Measurements from ENCODE around the gene NOP10.

Gene NOP10

DNA sequence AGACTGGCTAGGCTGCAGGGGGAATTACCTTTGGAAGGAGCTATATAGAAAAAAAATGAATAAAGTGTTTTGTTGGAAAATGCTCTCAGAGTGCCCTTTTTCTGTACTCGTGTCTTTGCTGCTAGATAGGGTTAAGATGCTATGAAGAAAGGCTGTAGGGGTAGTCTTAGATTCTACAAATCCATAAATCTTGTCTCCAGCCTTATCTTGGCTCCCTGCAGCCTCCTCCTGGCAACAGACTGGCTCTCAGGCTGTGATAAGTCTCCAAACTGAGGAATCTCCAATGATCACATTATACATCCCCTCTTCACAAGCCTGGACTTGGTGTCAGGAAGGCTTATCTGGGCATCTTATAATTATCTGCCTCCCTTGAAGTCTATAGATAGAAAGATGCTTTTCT, 14.7 kb upstream of the NOP10 start:
- TF ChIP-seq SIN3A (IDR thresholded peaks at IDR 0.05; ENCODE audit: borderline replicate concordance, insufficient read depth, low read length) (no peak), POLR2AphosphoS5 (IDR thresholded peaks at IDR 0.05; ENCODE audit: low read depth, low read length) (no peak), FOXP2 (optimal IDR thresholded peaks at IDR 0.05; ENCODE audit: borderline replicate concordance, extremely low read depth, extremely low read length, insufficient read depth) (no peak)
- TF ChIP-seq, protein P1, sequence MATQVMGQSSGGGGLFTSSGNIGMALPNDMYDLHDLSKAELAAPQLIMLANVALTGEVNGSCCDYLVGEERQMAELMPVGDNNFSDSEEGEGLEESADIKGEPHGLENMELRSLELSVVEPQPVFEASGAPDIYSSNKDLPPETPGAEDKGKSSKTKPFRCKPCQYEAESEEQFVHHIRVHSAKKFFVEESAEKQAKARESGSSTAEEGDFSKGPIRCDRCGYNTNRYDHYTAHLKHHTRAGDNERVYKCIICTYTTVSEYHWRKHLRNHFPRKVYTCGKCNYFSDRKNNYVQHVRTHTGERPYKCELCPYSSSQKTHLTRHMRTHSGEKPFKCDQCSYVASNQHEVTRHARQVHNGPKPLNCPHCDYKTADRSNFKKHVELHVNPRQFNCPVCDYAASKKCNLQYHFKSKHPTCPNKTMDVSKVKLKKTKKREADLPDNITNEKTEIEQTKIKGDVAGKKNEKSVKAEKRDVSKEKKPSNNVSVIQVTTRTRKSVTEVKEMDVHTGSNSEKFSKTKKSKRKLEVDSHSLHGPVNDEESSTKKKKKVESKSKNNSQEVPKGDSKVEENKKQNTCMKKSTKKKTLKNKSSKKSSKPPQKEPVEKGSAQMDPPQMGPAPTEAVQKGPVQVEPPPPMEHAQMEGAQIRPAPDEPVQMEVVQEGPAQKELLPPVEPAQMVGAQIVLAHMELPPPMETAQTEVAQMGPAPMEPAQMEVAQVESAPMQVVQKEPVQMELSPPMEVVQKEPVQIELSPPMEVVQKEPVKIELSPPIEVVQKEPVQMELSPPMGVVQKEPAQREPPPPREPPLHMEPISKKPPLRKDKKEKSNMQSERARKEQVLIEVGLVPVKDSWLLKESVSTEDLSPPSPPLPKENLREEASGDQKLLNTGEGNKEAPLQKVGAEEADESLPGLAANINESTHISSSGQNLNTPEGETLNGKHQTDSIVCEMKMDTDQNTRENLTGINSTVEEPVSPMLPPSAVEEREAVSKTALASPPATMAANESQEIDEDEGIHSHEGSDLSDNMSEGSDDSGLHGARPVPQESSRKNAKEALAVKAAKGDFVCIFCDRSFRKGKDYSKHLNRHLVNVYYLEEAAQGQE (IDR thresholded peaks at IDR 0.05; ENCODE audit: insufficient read depth in 1 of 2, low read depth in 2 of 2, low read length in 2 of 2) = no peak

DNA sequence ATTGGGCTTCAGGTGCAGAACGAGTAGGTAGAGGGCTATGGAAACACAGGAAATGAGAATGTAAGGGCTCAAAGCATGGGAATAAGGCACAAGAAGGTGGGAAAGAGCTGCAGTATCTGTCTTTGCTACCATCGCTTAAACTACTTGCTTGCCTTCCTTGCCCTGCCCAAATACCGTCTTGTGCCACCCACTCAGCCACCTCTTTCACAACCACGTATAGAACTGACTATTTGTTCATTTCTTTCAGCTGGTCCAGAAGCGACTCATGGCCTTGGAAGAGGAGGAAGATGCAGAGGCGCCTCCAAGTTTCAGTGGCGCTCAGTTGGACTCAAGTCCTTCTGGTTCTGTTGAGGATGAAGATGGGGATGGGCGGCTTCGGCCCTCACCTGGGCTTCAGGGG, 12.3 kb upstream of the NOP10 start:
- no peak for TF ChIP-seq FOXP2 (optimal IDR thresholded peaks at IDR 0.05; ENCODE audit: borderline replicate concordance, extremely low read depth, extremely low read length, insufficient read depth)
- no peak for TF ChIP-seq SIN3A (IDR thresholded peaks at IDR 0.05; ENCODE audit: borderline replicate concordance, insufficient read depth, low read length)
- TF ChIP-seq, protein P1 (IDR thresholded peaks at IDR 0.05; ENCODE audit: insufficient read depth in 1 of 2, low read depth in 2 of 2, low read length in 2 of 2) = no peak
- TF ChIP-seq TAF1 (IDR thresholded peaks at IDR 0.05; ENCODE audit: borderline replicate concordance, insufficient read depth, low read length) = no peak
- TF ChIP-seq POLR2AphosphoS5 (IDR thresholded peaks at IDR 0.05; ENCODE audit: low read depth, low read length) = no peak

DNA sequence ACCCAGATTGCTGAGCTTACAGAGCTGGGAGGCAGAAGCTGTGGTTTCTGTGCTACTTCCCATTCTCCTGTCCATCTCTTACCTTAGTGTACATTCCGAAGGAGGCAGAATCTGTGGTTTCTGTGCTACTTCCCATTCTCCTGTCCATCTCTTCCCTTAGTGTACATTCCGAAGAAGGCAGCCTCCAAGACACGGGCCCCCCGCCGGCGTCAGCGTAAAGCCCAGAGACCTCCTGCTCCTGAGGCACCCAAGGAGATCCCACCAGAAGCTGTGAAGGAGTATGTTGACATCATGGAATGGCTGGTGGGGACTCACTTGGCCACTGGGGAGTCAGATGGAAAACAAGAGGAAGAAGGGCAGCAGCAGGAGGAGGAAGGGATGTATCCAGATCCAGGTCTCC, 11.3 kb upstream of the NOP10 start:
- TF ChIP-seq, protein P1 (IDR thresholded peaks at IDR 0.05; ENCODE audit: insufficient read depth in 1 of 2, low read depth in 2 of 2, low read length in 2 of 2) = no peak

DNA sequence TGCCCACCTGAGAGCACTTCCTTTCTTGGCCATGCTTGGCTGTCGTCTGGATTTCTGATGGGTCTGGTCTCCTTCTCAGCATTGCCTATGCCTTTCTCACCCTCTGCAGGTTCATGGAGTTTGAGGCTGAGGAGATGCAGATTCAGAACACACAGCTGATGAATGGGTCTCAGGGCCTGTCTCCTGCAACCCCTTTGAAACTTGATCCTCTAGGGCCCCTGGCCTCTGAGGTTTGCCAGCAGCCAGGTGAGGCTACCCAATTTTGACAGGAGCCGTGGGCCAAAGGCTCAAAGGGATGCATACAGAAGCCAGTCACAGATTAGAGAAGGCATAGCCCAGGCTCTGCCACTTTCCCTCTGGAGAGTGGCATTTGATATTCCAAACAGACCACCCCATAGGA, 10.7 kb upstream of the NOP10 start:
- TF ChIP-seq FOXP2 (optimal IDR thresholded peaks at IDR 0.05; ENCODE audit: borderline replicate concordance, extremely low read depth, extremely low read length, insufficient read depth) (no peak), TAF1 (IDR thresholded peaks at IDR 0.05; ENCODE audit: borderline replicate concordance, insufficient read depth, low read length) (no peak), SIN3A (IDR thresholded peaks at IDR 0.05; ENCODE audit: borderline replicate concordance, insufficient read depth, low read length) (no peak), POLR2AphosphoS5 (IDR thresholded peaks at IDR 0.05; ENCODE audit: low read depth, low read length) (no peak)
- TF ChIP-seq, protein P1 (IDR thresholded peaks at IDR 0.05; ENCODE audit: insufficient read depth in 1 of 2, low read depth in 2 of 2, low read length in 2 of 2) = no peak

DNA sequence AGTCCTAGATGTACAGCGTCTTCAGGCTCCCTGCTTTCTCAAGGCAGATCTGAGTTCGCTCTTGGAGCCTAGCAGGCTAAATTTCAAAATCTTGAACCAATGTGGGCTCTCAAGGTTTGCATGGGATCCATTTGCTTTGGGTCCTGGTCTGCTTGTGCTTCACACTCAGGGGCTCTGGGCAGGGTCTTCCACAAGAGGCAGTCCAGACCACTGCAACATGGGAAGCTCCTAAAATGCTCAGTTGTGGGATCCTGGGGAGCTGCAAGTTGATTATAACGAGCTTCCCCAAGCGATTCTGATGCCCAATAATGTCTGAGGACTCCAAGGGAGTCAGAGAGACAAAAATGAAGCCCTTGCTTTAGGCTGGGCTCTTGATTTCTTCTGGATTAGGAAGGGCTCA, 6.8 kb upstream of the NOP10 start:
- TF ChIP-seq TAF1 (IDR thresholded peaks at IDR 0.05; ENCODE audit: borderline replicate concordance, insufficient read depth, low read length) (no peak), POLR2AphosphoS5 (IDR thresholded peaks at IDR 0.05; ENCODE audit: low read depth, low read length) (no peak), SIN3A (IDR thresholded peaks at IDR 0.05; ENCODE audit: borderline replicate concordance, insufficient read depth, low read length) (no peak), FOXP2 (optimal IDR thresholded peaks at IDR 0.05; ENCODE audit: borderline replicate concordance, extremely low read depth, extremely low read length, insufficient read depth) (no peak)
- TF ChIP-seq, protein P1 (IDR thresholded peaks at IDR 0.05; ENCODE audit: insufficient read depth in 1 of 2, low read depth in 2 of 2, low read length in 2 of 2) = no peak
